GM10266 (cell line): ENCODE results near the gene SLC22A5.

Experiments
- DNase-seq: peaks from one replicate; pipeline ENCODE4 v3.0.0; 2012; ENCODE audit errors: extremely low spot score
- CTCF ChIP-seq: IDR thresholded peaks from 2 replicates; pipeline ENCODE4 v1.5.1; 2012; ENCODE audit warnings: mild to moderate bottlenecking, low read depth; ENCODE audit not compliant: control insufficient read depth, insufficient read depth; ENCODE audit errors: missing control alignments

SLC22A5 gene

DNA sequence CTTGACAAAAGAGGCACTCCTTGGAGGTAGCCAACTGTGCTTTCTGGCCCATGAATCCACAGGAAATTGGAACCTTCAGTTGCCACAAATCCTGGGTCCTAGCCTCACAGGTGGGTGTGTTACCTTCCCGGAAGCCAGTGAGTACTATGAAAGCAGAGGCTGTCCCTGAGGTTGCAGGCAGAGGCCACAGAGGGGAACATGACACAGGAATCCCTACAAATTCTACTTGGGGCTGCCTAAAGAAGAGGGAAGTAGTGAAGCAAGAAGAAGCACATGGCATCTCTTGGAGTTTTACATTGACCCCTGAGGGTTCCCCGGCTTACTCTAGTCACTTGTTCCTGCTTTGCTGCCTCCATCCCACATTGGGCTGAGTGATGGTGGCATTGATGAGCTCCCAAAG lies 2.6 kb downstream of the SLC22A5 start:
- DNase-seq, result no peak
- TF ChIP-seq CTCF, result no peak

DNA sequence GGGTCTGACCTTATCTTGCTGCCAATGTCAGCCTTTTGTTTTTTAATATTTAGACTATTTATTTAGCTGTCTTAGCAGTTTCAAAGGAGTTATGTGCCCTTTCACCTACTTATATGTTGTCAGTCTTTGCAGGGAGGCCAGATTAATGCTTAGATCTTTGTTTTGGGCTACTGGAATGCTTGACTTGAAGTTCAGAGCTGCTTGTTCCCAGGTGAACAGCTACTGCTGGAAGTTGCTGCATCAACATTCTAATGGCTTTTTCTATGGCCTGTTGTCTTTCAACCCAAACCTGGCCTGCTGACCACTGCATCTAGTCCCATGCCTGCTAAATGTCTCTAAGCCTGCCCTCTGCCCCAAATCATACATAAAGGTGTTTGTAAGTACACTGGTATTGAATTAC lies 3.0 kb downstream of the SLC22A5 start:
- DNase-seq, result no peak
- TF ChIP-seq CTCF, result no peak

DNA sequence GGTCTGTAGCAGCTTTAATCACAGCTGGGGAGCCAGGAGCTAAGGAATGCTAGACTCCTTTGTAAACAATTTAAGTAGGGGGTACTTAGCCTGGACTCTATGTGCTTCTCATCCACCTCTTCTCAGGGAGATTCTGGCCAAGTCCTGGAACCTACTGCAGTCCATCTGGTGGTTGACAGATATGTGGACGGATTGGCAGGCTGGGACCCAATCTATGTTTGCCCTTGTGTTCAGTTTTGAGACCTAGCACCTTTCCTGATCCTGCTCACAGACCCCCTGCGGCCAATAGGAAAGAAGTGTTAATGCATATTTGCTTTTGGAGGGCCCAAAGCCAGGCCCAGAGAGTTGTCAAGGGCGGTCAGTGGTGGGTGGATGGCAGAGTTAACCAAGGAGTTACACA lies 6.4 kb downstream of the SLC22A5 start:
- no peak for TF ChIP-seq CTCF

DNA sequence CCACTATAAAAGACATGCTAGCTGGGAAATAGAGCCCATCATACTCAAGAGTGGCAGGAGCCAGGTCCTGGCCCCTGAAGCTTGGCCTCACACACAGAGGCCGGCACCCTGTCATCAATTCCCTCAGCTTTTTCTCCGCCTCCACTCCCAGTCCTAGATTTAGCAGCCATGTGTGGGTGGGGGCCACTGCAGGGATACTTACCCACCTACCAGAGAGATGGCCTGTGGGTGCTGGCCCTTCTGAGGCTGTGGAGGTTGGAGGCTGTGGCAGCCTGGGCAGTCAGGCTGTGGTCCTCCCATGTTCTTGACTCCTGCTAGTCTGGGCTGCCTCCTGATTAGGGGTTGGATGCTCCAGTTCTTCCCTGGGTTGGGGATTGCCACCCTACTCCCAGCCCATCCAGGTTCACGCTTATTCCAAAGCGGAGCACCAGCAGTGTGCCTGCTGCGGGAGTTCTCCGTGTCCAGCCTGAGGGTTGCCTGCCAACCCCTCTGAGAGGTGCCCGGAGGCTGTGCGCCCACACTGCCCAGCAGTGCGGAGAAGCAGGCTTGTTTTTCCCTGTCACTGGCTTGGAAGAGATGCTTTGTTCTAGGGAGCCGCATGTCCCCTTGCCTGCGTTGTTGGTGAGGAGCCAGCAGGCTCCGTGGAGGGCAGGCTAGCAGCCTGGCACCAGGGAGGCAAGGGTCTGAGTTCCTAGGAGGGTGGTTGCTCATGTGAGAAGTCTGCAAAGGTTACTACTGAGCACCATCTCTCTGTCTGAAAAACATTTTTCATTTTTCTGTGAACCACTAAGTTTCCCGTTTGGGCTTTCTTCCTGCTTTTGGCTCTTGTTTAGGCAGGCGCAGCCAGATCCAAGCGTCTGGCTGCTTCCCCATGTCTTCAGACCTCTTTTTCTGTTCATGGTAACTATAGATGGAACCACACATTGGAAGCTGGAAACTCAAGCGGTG lies 7.5 kb downstream of the SLC22A5 start:
- no peak for TF ChIP-seq CTCF
- no peak for DNase-seq

More for the DNA sequence above, 6.4 kb downstream of the SLC22A5 start:
- DNase-seq, result no peak

DNA sequence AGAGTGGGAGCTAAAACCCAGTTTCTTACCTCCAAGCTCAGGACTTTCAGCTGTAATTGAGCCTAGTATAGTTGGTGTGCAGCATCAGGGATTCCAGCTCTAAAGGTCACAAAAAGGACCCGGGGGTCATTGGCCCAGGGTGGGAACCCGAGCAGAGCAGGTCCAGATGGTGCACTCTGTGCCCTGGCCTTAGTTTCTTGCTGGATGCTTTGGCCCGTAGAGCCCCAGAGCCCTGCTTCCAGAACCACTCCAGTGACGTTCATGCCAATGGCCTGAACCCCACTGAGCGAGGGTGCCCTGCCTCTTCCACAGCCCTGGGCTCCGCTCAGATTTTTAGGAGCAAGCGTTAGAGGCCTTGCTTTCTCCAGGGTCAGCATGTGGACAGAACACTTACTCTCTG lies 8.2 kb downstream of the SLC22A5 start:
- no peak for DNase-seq
- no peak for TF ChIP-seq CTCF

GRCh38 chr5:132378580-132378979 lies 9.1 kb downstream of the SLC22A5 start:
- DNase-seq, result no peak
- TF ChIP-seq CTCF, result no peak

DNA sequence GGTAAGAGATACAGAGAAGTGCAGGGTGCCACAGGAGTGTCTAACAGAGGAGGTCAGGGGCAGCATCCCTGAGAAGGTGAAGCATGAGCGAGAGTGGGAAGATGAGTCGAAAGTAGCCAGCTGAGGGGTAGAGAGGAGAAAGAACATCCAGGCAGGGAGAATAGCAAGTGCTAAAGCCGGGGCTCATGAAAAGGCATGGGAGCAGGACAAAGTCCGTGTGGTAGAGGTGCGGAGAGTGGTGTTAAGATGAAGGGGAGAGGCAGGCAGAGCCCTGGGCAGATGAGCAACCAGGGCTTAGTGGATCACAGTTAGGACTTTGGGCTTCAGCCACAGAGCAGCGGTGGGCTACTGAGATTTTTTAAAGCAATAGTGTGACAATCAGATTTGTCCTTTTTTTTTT lies 10.5 kb downstream of the SLC22A5 start:
- TF ChIP-seq CTCF, result no peak
- DNase-seq, result no peak
